ENCODE measurements around the gene DGKQ. TPM values are rescaled to one million over a fixed set of nuclear protein-coding genes. Genes with fewer than 3 reads are reported as not detected.

DGKQ gene
- total and polyA plus RNA-seq, 2 of the 8 experiments (the other 6 are each of a cell fraction or from before 2014, with no cell fraction given) = 7.3 to 9.7 TPM

GRCh38 chr4:957231-957580, 16.2 kb downstream of the DGKQ start (continued):
- TF ChIP-seq SP4 (IDR thresholded peaks at IDR 0.05; ENCODE audit: low read length) (no peak), TEAD4 (IDR thresholded peaks at IDR 0.05; ENCODE audit: low read depth, low read length) (no peak), KDM5A (IDR thresholded peaks at IDR 0.05; ENCODE audit: low read length) (no peak)

Data from H1 (cell line).